T follicular helper cell (primary cell): Measurements from ENCODE around the gene ABCF3.

Source experiments
- DNase-seq: peaks from one replicate; pipeline ENCODE4 v3.0.0-alpha.2; 2020; ENCODE audit warnings: low read depth

ABCF3 gene

GRCh38 chr3:184188080-184188479 lies 2.1 kb downstream of the ABCF3 start:
- no peak for DNase-seq

DNA sequence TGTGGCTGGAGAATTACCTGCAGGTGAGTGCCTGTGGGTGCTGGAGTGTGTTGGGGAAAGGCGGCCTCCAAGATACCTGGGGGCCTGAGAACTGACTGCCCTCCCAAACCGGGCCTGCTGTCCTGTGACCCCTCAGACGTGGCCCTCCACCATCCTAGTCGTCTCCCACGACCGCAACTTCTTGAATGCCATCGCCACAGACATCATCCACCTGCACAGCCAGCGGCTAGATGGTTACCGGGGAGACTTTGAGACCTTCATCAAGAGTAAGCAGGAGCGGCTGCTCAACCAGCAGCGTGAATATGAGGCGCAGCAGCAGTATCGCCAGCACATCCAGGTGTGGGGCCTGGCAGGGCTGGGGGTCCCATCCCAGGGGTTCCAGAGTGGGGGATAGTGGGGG lies 3.4 kb downstream of the ABCF3 start:
- DNase-seq = no peak

DNA sequence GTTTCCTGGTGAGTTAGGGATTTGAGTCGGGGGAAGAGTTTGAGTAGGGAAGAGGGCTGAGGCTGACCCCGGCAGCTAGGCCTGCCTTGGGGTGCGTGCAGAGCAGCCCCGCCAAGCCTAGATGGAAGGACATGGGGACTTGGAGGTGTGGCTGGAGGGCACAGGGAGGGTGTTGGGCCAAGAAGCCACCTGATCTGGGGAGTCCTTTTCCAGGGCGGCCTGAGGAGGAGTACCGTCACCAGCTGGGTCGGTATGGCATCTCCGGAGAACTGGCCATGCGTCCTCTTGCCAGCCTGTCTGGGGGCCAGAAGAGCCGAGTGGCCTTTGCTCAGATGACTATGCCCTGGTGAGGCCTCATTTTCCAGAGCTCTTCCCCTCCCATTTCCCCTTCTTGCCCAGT lies 6.9 kb downstream of the ABCF3 start:
- no peak for DNase-seq

- no peak for DNase-seq
These were observed 8.1 kb downstream of the ABCF3 start for GRCh38 chr3:184193991-184194539.

DNA sequence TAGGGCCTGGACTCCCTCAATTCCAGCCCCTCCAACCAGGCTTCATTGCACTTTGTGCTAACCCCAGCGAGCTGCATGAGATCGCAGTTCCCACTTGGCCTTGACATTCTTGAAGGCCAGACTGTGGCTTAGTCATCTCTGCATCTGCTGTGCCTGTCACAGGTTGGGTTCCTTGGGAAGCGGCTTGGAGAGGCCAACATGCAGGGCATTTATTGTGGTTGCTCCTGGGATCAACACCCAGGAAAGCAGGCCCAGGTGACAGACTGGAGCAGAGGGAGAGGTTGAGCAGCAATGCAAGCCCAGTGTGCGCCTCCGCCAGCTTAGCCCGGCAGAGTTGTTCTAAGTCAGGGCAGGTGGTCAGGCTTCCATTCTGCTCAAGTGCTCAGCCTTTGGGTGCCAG lies 10.5 kb downstream of the ABCF3 start:
- DNase-seq = no peak

DNA sequence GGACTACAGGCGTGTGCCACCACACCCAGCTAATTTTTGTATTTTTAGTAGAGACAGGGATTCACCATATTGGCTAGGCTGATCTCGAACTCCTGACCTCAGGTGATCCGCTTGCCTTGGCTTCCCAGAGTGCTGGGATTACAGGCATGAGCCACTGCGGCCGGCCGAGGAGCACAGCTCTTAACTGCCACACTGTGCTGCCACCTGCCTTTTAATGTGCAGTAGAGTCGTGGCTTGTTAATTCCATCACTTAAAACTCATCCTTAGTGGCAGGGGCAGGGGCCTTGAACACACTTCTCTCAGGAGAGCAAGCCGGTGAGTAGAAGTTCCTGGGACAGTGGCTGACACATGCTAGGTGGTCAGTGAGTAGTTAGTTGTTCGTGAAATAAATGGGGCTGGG lies 12.5 kb downstream of the ABCF3 start:
- no peak for DNase-seq

DNA sequence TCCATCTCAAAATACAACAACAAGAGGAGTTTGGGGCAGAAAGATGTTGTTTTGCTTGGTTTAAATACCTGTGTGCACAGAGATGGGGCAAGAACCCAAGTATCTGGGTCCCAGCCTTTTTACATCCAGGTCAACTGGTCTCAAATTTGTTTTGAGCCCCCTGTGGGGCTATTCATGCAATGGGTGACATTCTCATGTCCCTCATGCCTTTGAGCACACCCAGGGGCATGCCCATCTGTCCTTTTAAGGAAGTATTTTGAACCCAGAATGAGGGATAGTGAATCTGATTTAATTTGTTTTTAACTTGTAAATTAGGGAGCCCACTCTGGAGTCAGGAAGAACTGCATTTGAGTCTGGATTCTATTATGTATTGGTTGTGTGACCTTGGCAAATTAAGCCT lies 14.8 kb downstream of the ABCF3 start:
- no peak for DNase-seq

DNA sequence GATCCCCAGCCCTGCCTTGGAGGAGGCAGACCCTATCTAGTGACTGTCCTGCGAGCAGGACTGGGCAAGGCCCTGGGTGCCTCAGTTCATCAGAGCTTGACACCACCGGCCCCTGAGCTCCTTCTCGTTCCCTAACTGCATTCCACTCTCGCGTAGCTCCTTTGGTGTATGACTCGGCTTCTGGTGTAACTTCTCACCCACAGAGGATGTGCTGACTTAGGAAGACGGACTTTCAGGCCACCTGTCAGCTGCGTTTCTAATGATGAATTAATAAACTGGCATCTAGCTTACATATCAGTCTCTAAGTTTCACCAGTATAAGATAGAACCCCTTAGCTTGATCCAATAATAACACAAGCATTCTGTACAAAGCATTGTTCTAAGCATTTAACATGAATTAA lies 17.5 kb downstream of the ABCF3 start:
- no peak for DNase-seq

DNA sequence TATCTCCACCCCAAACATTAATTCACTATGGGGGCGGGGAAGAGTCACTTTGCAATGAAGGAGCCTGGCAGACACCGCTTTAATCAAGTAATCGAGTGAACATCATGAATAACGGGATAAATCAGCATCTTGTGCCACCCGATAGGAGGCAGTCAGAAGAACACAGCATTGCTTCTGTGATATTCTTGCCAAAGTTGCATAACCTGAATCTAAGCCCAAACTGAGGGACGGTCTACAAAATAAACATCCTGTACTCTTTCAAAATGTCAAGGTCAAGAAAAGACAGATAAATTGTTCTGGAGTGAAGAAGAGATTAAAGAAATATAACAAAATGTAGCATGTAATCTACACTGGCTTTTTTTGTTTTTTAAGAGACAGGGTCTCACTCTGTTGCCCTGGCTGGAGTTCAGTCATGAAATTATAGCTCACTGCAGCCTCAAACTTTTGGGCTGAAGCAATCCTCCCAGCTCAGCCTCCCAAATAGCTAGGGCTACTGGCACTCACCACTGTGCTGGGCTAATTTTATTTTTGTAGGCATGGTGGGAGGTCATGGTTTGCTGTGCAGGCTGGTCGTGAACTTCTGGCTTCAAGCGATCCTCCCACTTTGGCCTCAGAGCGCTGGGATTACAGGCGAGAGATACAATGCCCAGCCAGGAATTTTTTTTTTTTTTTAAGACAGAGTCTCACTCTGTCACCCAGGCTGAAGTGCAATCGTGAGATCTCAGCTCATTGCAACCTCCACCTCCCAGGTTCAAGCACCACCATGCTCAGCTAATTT lies 23.3 kb downstream of the ABCF3 start:
- DNase-seq = no peak

GRCh38 chr3:184211297-184211696 lies 25.3 kb downstream of the ABCF3 start:
- no peak for DNase-seq

DNA sequence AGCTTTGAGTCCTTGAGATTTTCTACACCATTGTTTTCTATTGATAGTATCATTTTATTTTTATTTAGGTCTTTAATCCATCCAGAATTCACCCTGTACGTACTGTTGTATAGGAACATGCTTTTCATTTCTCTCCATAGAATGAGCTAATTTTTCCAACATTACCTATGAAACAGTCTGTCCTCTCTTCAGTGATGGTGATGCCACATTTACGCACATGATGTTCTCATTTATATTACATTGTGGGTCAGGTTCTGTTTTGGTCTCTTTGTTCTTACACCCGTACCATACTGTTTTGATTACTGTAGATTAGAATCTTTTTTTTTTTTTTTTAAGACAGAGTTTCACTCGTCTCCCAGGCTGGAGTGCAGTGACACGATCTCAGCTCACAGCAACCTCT lies 25.7 kb downstream of the ABCF3 start:
- DNase-seq = no peak

DNA sequence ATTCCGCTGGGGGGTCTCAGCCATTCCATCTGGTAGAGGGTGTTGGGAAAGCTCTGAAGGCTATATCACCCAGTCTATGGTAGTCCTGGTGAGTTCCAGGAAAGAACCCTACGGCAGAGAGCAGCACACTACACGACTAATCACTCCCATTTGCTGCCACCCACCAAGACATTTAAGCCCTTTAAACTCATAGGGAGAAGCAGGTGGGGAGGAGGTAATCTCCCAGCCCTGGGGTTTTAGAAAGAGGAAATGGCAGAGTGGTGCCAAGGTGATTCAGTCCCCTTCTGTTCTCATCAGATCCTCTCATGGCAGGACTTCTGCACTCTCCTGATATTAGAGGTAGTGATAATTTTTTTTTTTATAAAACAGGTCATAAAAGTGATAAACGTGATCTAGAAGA lies 32.8 kb downstream of the ABCF3 start:
- no peak for DNase-seq

- DNase-seq = no peak
These were observed 36.5 kb downstream of the ABCF3 start for GRCh38 chr3:184222521-184222920.

- DNase-seq = no peak
These were observed 37.9 kb downstream of the ABCF3 start for GRCh38 chr3:184223946-184224345.

- DNase-seq = peak; percentile 32
These were observed 41.5 kb downstream of the ABCF3 start for GRCh38 chr3:184227481-184227935.

DNA sequence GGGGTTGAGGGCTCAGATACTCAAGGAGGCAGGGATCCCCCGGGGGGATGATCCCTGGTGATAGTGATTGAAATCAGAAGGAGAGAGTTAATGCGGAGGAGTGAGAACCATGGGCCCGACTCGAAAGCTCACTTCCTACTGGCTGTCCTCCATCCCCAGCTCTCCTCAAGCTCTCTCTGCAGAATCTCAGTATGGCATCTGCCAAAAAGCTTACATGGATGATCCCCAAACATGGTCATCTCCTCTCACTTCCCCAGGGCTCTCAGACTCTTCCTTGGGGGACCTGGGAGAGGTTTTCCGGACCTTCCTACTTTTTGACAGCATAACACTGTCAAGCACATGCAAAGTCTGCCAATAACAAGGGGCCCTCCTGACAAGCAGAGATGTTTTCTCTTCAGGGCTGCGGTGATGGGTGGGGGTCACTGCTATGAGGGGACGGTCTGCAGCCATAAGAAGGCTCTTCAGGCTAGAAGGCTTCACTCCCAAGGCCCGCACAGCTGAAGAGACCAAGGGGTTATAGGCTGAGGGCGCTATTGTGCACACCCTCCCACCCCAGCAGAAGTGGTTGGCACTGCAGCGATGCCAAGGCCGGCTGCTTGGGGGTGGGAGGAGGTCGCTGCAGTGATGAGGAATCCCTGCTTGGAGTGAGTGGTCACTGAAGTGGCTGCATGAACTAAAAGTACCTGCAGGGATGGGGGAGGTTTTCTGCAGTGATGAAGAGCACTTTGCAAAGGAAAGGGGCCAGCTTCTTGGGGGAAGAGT lies 42.6 kb downstream of the ABCF3 start:
- no peak for DNase-seq

DNA sequence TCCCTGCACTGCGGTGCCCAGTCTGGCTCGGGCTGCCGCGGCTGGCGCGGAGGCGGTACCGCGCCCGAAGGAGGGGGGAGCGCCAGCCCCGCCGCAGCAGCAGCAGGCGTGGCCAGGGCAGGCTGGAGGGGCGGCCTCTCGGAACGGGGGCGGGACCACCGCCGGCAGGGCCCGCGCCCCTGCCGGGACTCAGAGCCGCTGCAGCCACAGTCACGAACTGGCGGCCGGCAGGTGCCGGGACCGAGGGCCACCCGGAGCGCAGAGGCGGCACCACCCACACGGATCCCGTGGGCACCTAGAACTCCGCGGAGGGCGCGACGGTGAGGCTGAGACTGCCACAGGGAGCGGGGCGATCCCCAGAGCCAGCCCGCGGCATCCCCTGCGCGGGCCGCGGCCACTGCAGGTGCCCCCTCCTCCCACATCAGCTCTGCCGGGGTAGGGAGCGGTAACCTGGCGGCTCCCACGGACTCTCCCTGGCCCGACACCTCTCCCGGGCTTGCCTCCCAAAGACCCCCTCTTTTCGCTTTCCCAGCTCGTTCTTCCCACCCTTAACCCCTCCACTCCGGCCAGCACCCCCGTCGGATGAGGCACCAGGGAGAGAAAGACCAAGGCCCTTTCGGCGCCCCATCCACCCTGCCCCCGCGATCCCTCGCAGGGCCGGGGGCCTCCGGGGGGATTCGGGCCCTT lies 43.5 kb downstream of the ABCF3 start, which contains the start of gene VWA5B2:
TSS of gene VWA5B2 (plus strand) at position 192 of the 687 bp plus-strand sequence. CDS start 944 bp downstream, outside the sequence.
- DNase-seq = peak; percentile 63

DNA sequence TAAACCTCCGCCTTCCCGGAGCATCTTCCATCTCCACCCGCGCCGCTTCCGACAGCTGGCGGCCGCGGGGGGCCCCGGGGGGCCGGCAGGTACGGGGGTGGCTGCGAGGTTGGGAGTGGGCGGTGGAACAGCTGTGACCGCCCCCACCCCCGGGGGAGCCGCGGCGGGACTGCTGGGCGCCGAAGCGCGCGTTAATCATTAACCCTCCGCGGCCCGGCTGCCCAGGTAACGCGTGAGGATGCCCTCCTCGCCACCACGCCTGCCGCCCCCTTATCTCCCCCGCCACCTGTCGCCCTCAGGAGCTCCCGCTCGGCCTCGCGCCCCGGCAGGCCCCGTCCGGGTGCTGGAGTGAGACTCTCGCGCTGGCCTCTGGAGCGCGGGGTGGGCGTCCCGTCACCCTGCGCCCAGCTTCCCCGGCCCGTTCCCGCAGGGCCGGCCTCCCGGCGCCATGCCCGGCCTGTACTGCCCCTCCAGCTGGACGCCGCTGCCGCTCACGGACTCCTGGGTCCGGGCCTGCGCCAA lies 44.1 kb downstream of the ABCF3 start:
- DNase-seq = no peak

GRCh38 chr3:184230603-184231528 lies 44.9 kb downstream of the ABCF3 start:
- no peak for DNase-seq

GRCh38 chr3:184231671-184232070 lies 45.7 kb downstream of the ABCF3 start:
- DNase-seq = no peak
